ENCODE results near the gene ACRBP.

Gene ACRBP

DNA sequence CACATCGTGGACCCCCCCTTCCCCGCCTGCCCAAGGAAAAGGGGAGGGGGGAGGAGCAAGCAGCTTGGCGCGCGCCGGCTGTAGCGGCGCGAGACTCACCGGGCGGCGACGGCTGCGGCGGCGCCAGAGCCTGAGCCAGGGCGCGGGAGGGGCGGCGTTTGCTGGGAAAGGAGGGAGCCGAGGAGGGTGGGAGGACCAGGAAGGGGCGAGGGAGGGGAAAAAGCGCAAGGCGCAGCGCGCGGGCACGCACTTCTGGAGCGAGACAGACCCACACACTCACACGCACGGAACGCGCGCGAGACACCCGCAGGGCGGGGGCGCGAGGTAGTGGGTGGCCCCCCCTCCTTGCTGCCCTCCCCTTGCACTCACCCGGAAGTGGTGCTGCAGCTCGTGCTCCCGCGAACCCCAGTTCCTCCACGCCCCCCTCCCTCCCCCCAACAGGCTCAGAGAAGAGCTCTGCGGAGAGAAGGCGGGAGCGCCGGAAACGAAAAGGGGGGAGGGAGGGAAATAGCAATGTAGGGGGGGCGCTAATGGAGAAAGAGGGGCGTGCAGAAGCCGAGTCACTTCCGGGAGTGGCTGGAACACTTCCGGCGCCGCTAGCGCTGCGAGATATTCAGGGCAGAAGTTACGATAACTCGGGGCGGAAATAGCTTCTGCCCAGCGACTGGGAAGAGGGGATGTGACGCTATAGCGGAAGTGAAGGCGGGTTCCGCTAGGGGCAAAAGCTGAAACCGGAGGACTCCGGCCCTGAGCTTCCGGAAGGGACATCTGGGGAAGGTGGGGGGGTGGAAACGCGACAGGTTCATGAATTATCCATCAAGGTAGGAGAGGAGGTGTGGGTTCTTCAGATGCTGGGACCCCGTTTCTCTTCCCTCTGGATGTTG lies 42.0 kb upstream of the ACRBP start, which contains the start of gene ZNF384 (continued):
- TF ChIP-seq TSHZ2 (CRISPR knock-in tag; IDR thresholded peaks at IDR 0.05) (peak; percentile 60; the same call in 1 of the 2 replicates), TOX (CRISPR knock-in tag; IDR thresholded peaks at IDR 0.05; ENCODE audit: borderline replicate concordance) (no peak), ZNF70 (CRISPR knock-in tag; IDR thresholded peaks at IDR 0.05) (no peak), TCF4 (CRISPR knock-in tag; IDR thresholded peaks at IDR 0.05; ENCODE audit: borderline replicate concordance) (no peak), PPARA (CRISPR knock-in tag; IDR thresholded peaks at IDR 0.05; ENCODE audit: borderline replicate concordance) (no peak)

- no peak; the same call in 2 of the 3 replicates for ATAC-seq
- no peak for TF ChIP-seq CSDC2 (CRISPR knock-in tag; IDR thresholded peaks at IDR 0.05)
- TF ChIP-seq TOX (CRISPR knock-in tag; IDR thresholded peaks at IDR 0.05; ENCODE audit: borderline replicate concordance): no peak
- TF ChIP-seq GLIS3 (CRISPR knock-in tag; IDR thresholded peaks at IDR 0.05): no peak
- TF ChIP-seq OSR1 (CRISPR knock-in tag; IDR thresholded peaks at IDR 0.05): no peak
- no peak for TF ChIP-seq ESRRG (CRISPR knock-in tag; IDR thresholded peaks at IDR 0.05)
Observed at GRCh38 chr12:6688543-6688998, 41.3 kb upstream of the ACRBP start.

DNA sequence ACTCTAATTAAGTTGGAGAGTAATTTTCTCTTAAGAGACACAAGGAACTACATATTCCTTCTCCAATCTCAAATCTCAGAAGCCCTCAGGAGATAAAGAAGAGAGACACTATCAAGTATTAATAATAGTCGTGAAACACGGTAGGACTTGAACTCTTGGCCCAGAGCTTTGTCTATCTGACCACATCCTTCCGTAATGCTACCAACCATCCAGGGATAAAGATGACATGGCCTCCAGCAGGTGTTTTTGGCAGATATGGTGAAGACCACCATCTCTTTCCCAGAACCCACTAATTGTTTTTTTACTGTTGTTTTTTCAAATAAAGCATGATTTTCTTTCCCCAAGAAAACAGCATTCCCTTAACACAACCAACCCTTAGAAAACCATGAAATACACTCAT lies 38.6 kb upstream of the ACRBP start:
- TF ChIP-seq ESRRG (CRISPR knock-in tag; IDR thresholded peaks at IDR 0.05) (no peak), ZC3H10 (CRISPR knock-in tag; IDR thresholded peaks at IDR 0.05) (no peak), TOX (CRISPR knock-in tag; IDR thresholded peaks at IDR 0.05; ENCODE audit: borderline replicate concordance) (no peak), ARNTL (CRISPR knock-in tag; IDR thresholded peaks at IDR 0.05; ENCODE audit: borderline replicate concordance, low read depth) (no peak), CSDC2 (CRISPR knock-in tag; IDR thresholded peaks at IDR 0.05) (no peak), TCF4 (CRISPR knock-in tag; IDR thresholded peaks at IDR 0.05; ENCODE audit: borderline replicate concordance) (no peak), ZFP3 (CRISPR knock-in tag; IDR thresholded peaks at IDR 0.05) (no peak), TSHZ2 (CRISPR knock-in tag; IDR thresholded peaks at IDR 0.05) (no peak), ISL1 (CRISPR knock-in tag; IDR thresholded peaks at IDR 0.05) (no peak), SNAI2 (CRISPR knock-in tag; IDR thresholded peaks at IDR 0.05) (no peak), BACH2 (CRISPR knock-in tag; IDR thresholded peaks at IDR 0.05; ENCODE audit: borderline replicate concordance) (no peak), ZNF8 (CRISPR knock-in tag; IDR thresholded peaks at IDR 0.05) (no peak), OSR1 (CRISPR knock-in tag; IDR thresholded peaks at IDR 0.05) (no peak), ZNF565 (CRISPR knock-in tag; conservative IDR thresholded peaks at IDR 0.05; ENCODE audit: low read depth) (no peak), CSRNP3 (CRISPR knock-in tag; IDR thresholded peaks at IDR 0.05) (no peak), GLIS3 (CRISPR knock-in tag; IDR thresholded peaks at IDR 0.05) (no peak), ZFP30 (CRISPR knock-in tag; IDR thresholded peaks at IDR 0.05) (no peak), PPARA (CRISPR knock-in tag; IDR thresholded peaks at IDR 0.05; ENCODE audit: borderline replicate concordance) (no peak)
- TF ChIP-seq, protein P1, sequence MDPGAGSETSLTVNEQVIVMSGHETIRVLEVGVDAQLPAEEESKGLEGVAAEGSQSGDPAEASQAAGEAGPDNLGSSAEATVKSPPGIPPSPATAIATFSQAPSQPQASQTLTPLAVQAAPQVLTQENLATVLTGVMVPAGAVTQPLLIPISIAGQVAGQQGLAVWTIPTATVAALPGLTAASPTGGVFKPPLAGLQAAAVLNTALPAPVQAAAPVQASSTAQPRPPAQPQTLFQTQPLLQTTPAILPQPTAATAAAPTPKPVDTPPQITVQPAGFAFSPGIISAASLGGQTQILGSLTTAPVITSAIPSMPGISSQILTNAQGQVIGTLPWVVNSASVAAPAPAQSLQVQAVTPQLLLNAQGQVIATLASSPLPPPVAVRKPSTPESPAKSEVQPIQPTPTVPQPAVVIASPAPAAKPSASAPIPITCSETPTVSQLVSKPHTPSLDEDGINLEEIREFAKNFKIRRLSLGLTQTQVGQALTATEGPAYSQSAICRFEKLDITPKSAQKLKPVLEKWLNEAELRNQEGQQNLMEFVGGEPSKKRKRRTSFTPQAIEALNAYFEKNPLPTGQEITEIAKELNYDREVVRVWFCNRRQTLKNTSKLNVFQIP (CRISPR knock-in tag; IDR thresholded peaks at IDR 0.05; ENCODE audit: borderline replicate concordance, low read depth): no peak
- TF ChIP-seq, protein P2, sequence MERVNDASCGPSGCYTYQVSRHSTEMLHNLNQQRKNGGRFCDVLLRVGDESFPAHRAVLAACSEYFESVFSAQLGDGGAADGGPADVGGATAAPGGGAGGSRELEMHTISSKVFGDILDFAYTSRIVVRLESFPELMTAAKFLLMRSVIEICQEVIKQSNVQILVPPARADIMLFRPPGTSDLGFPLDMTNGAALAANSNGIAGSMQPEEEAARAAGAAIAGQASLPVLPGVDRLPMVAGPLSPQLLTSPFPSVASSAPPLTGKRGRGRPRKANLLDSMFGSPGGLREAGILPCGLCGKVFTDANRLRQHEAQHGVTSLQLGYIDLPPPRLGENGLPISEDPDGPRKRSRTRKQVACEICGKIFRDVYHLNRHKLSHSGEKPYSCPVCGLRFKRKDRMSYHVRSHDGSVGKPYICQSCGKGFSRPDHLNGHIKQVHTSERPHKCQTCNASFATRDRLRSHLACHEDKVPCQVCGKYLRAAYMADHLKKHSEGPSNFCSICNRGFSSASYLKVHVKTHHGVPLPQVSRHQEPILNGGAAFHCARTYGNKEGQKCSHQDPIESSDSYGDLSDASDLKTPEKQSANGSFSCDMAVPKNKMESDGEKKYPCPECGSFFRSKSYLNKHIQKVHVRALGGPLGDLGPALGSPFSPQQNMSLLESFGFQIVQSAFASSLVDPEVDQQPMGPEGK (CRISPR knock-in tag; IDR thresholded peaks at IDR 0.05; ENCODE audit: borderline replicate concordance): no peak
- no peak for ATAC-seq

Data from SK-N-SH treated with all-trans-retinoic acid at 6 μM for 48 hours (cell line).